ENCODE results near the gene SRP54.

SRP54 gene

GRCh38 chr14:34982421-34983147 is at the start of gene SRP54:
TSS of gene SRP54 (plus strand) at chr14:34982992. CDS start at chr14:34996710, 13,718 bp downstream.
- H3K4me3 ChIP-seq (ENCODE audit: low read depth, low read length), result peak within 1 kb of the TSS; percentile 89
- DNase-seq (ENCODE audit: low read depth), result peak; percentile 97
- TF ChIP-seq CTCF (IDR thresholded peaks at IDR 0.05; ENCODE audit: low read depth, low read length, missing control alignments), result peak; percentile 34

GRCh38 chr14:34933301-34933700 is 49.5 kb upstream of the SRP54 start:
- DNase-seq (ENCODE audit: low read depth), result no peak
- no peak for TF ChIP-seq CTCF (IDR thresholded peaks at IDR 0.05; ENCODE audit: low read depth, low read length, missing control alignments)
- no peak overlapping the region for H3K4me3 ChIP-seq (ENCODE audit: low read depth, low read length)

GRCh38 chr14:34935488-34935887 is 47.3 kb upstream of the SRP54 start:
- TF ChIP-seq CTCF (IDR thresholded peaks at IDR 0.05; ENCODE audit: low read depth, low read length, missing control alignments), result no peak
- no peak overlapping the region for H3K4me3 ChIP-seq (ENCODE audit: low read depth, low read length)
- DNase-seq (ENCODE audit: low read depth), result no peak

GRCh38 chr14:34937442-34937841 is 45.4 kb upstream of the SRP54 start:
- H3K4me3 ChIP-seq (ENCODE audit: low read depth, low read length), result no peak overlapping the region
- no peak for DNase-seq (ENCODE audit: low read depth)
- no peak for TF ChIP-seq CTCF (IDR thresholded peaks at IDR 0.05; ENCODE audit: low read depth, low read length, missing control alignments)

- no peak overlapping the region for H3K4me3 ChIP-seq (ENCODE audit: low read depth, low read length)
- no peak for DNase-seq (ENCODE audit: low read depth)
- TF ChIP-seq CTCF (IDR thresholded peaks at IDR 0.05; ENCODE audit: low read depth, low read length, missing control alignments), result no peak
Observed at GRCh38 chr14:34937876-34938275, 44.9 kb upstream of the SRP54 start.

- TF ChIP-seq CTCF (IDR thresholded peaks at IDR 0.05; ENCODE audit: low read depth, low read length, missing control alignments), result no peak
- DNase-seq (ENCODE audit: low read depth), result no peak
- no peak overlapping the region for H3K4me3 ChIP-seq (ENCODE audit: low read depth, low read length)
Observed at GRCh38 chr14:34943506-34943905, 39.3 kb upstream of the SRP54 start.

GRCh38 chr14:34944744-34945143 is 38.0 kb upstream of the SRP54 start:
- no peak for TF ChIP-seq CTCF (IDR thresholded peaks at IDR 0.05; ENCODE audit: low read depth, low read length, missing control alignments)
- DNase-seq (ENCODE audit: low read depth), result no peak
- H3K4me3 ChIP-seq (ENCODE audit: low read depth, low read length), result no peak overlapping the region
